Ovary (tissue), 3 donors: ENCODE data around the gene ZNF212.

Experiments
- CTCF ChIP-seq, 3 donors: fragments of 450-650 bp in 2 of 3; fragments of 200-600 bp in 1 of 3; IDR thresholded peaks; one replicate each; pipeline versions ENCODE4 v1.5.1 to v1.8.0; 2016 to 2022; ENCODE audit warnings: antibody characterized with exemption in 3 of 3, mild to moderate bottlenecking in 1 of 3
- EP300 ChIP-seq: sonication (generic); formaldehyde crosslinking; IDR thresholded peaks from one replicate; pipeline ENCODE4 v1.6.1; 2017; ENCODE audit warnings: antibody characterized with exemption
- POLR2A ChIP-seq: fragments of 450-650 bp; IDR thresholded peaks from one replicate; pipeline ENCODE4 v1.6.1; 2017; ENCODE audit warnings: antibody characterized with exemption, mild to moderate bottlenecking, moderate library complexity
- donor health status: DM: no; HTN: no; CAD: no.

DNA sequence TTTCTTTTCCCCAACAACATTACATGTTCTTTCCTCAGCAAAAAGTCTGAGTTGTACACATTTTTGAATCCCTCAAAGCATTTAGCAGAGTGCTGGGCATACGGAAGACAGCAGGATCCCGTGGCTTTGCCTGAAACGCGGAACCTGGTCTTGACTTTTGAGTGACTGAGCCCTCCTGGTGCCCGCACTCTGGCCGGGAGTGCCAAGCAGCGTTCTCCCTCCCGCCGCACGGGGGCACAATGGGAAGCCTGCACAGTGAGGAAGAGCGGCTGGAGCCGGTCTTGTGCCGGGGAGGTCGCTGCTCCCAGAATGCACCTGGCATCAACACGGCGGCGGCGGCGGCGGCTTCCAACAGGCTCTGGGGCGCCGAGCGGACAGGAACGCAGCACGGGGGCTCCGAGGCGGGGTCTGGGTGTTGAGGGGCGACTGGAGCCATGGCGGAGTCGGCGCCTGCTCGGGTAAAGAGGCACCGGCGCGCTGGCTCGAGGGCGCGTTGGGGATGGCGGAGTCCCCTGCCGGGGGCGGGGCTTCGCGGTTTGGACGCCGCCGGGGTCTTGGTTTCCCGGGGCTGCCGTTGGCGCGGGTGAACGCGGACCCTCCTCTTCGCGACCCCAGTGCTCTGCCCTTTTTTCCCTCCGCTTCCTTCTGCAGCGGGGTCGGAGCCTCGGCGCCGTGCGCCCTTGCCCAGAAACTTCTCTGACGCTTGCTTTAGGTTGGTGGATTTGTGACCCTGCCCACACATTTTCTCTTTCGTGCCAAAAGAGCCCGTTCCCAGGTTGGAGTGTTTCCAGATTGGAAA is at the start of gene ZNF212:
- TF ChIP-seq CTCF (IDR thresholded peaks at IDR 0.05) (peak; percentile 80 to 91 (median 88)), POLR2A (no peak), EP300 (no peak)
